Smooth muscle cell (in vitro differentiated cells): ENCODE measurements around the gene ZNF777. TPM values are rescaled to one million over a fixed set of nuclear protein-coding genes. Genes with fewer than 3 reads are reported as not detected.
"Not testable (repeated sequence)": the region's sequence is repeated elsewhere in the genome, so short reads cannot be mapped to it uniquely, and the experiment has no call there.

Experiments
- DNase-seq: peaks from one replicate; lab custom pipeline; 2025; ENCODE audit not compliant: unreplicated experiment; lab: John Stamatoyannopoulos, UW
- H2AFZ ChIP-seq: fragments of 200-600 bp; sonication (generic); 2 replicates; pipeline ENCODE4 v1.6.0; 2016; ENCODE audit warnings: antibody characterized with exemption, low read depth, mild to moderate bottlenecking
- H3F3A ChIP-seq: fragments of 200-600 bp; sonication (generic); 2 replicates; pipeline ENCODE4 v1.6.0; 2017; ENCODE audit warnings: antibody characterized with exemption, low read depth
- H3K27ac ChIP-seq: fragments of 200-600 bp; sonication (generic); 2 replicates; pipeline ENCODE4 v1.5.1; 2016; ENCODE audit warnings: low read depth, mild to moderate bottlenecking
- H3K27me3 ChIP-seq: fragments of 200-600 bp; sonication (generic); 2 replicates; pipeline ENCODE4 v1.6.1; 2016; ENCODE audit warnings: low read depth, mild to moderate bottlenecking
- H3K36me3 ChIP-seq: fragments of 200-600 bp; sonication (generic); 2 replicates; pipeline ENCODE4 v1.5.1; 2016; ENCODE audit warnings: low read depth
- H3K4me1 ChIP-seq: fragments of 200-600 bp; sonication (generic); 2 replicates; pipeline ENCODE4 v1.5.1; 2016; ENCODE audit warnings: low read depth
- H3K4me2 ChIP-seq: fragments of 200-600 bp; sonication (generic); 2 replicates; pipeline ENCODE4 v1.6.0; 2016; ENCODE audit warnings: mild to moderate bottlenecking
- H3K4me3 ChIP-seq: fragments of 200-600 bp; sonication (generic); 2 replicates; pipeline ENCODE4 v1.5.1; 2016; ENCODE audit warnings: mild to moderate bottlenecking
- H3K79me2 ChIP-seq: fragments of 200-600 bp; sonication (generic); 2 replicates; pipeline ENCODE4 v1.6.0; 2016; ENCODE audit warnings: low read depth, mild to moderate bottlenecking
- H3K9ac ChIP-seq: fragments of 200-600 bp; sonication (generic); 2 replicates; pipeline ENCODE4 v1.6.0; 2016; ENCODE audit warnings: low read depth
- H3K9me3 ChIP-seq: fragments of 200-600 bp; sonication (generic); replicated peaks from 2 replicates; pipeline ENCODE4 v1.5.1; 2016; ENCODE audit warnings: low read depth
- H4K20me1 ChIP-seq: fragments of 200-600 bp; sonication (generic); 2 replicates; pipeline ENCODE4 v1.6.0; 2016; ENCODE audit warnings: low read depth
- CTCF ChIP-seq: fragments of 200-600 bp; sonication (generic); IDR thresholded peaks from 2 replicates; pipeline ENCODE4 v1.5.1; 2017; ENCODE audit warnings: borderline replicate concordance, mild to moderate bottlenecking, antibody characterized with exemption; ENCODE audit not compliant: insufficient read depth, poor library complexity, severe bottlenecking
- WGBS: methylation state at CpG from one replicate; pipeline ENCODE4 v1.1.7; 2016; ENCODE audit warnings: low lambda C conversion rate; 5-methylcytosine and 5-hydroxymethylcytosine counted together
- polyA plus RNA-seq: library from polyadenylated mRNA; unstranded; fragments of >200 nt; fragmentation: Nextera tagmentation; extraction: Ambion mirVana; gene quantifications from 2 replicates; pipeline ENCODE4 v1.2.1, GENCODE V29; 2016
- total RNA-seq: library from RNA; depleted of rRNA; stranded (reverse); fragments of >200 nt; gene quantifications from 2 replicates; pipeline ENCODE4 v1.2.3, GENCODE V29; 2014

Gene ZNF777
- total and polyA plus RNA-seq, 2 experiments from 2014 or later: 7.8 to 14.9 TPM

GRCh38 chr7:149494738-149495368 lies 34.0 kb upstream of the ZNF777 start:
- Histone ChIP-seq H3K27ac (no peak overlapping the region), H4K20me1 (peaks cover 27% of the 10 kb centered on the region), H3K79me2 (peaks cover 23% of the 10 kb centered on the region), H3K9me3 (no peaks in the 10 kb centered on the region), H3F3A (peaks cover 6% of the 10 kb centered on the region), H3K27me3 (peaks cover 7% of the 10 kb centered on the region), H3K9ac (no peak overlapping the region), H2AFZ (no peak overlapping the region), H3K4me2 (no peak overlapping the region), H3K4me3 (no peak overlapping the region), H3K36me3 (no peaks in the 10 kb centered on the region), H3K4me1 (peaks cover 5% of the 10 kb centered on the region)
- no peak for TF ChIP-seq CTCF
- DNase-seq: no peak
- 87% methylated on average over 6 of the region's 6 CpGs for WGBS

GRCh38 chr7:149493975-149494374 lies 33.1 kb upstream of the ZNF777 start:
- H3K36me3 ChIP-seq, H3K4me2 ChIP-seq, H3K9ac ChIP-seq, H3K9me3 ChIP-seq, DNase-seq, H2AFZ ChIP-seq, H3F3A ChIP-seq, H3K4me3 ChIP-seq, H3K27ac ChIP-seq, H3K27me3 ChIP-seq, H3K4me1 ChIP-seq: not testable (repeated sequence)
- peaks cover 23% of the 10 kb centered on the region for H3K79me2 ChIP-seq
- H4K20me1 ChIP-seq: peaks cover 27% of the 10 kb centered on the region
- WGBS: 90% methylated on average over 19 of the region's 20 CpGs

- no peaks in the 10 kb centered on the region for H3K9me3 ChIP-seq
- no peak for TF ChIP-seq CTCF
- H3K79me2 ChIP-seq: peaks cover 23% of the 10 kb centered on the region
- no peak overlapping the region for H3K9ac ChIP-seq
- 99% methylated on average over 9 of the region's 9 CpGs for WGBS
- no peak overlapping the region for H3K4me3 ChIP-seq
- H3K4me2 ChIP-seq: no peak overlapping the region
- H3K36me3 ChIP-seq: no peaks in the 10 kb centered on the region
- H3K4me1 ChIP-seq: peaks cover 5% of the 10 kb centered on the region
- no peak for DNase-seq
- H3K27ac ChIP-seq: no peak overlapping the region
- no peaks in the 10 kb centered on the region for H3K27me3 ChIP-seq
- H2AFZ ChIP-seq: no peak overlapping the region
- H4K20me1 ChIP-seq: peaks cover 32% of the 10 kb centered on the region
- H3F3A ChIP-seq: peaks cover 4% of the 10 kb centered on the region
Measured at GRCh38 chr7:149493366-149493765, 32.5 kb upstream of the ZNF777 start.

GRCh38 chr7:149490083-149490760 lies 29.4 kb upstream of the ZNF777 start:
- TF ChIP-seq CTCF: no peak
- H2AFZ ChIP-seq: no peak overlapping the region
- H3K9ac ChIP-seq: no peak overlapping the region
- peaks cover 22% of the 10 kb centered on the region for H3K36me3 ChIP-seq
- H3K27ac ChIP-seq: no peak overlapping the region
- 96% methylated on average over 15 of the region's 15 CpGs for WGBS
- H3K4me1 ChIP-seq: no peaks in the 10 kb centered on the region
- H3K27me3 ChIP-seq: no peaks in the 10 kb centered on the region
- H3F3A ChIP-seq: no peaks in the 10 kb centered on the region
- DNase-seq: no peak
- no peak overlapping the region for H3K4me3 ChIP-seq
- H3K9me3 ChIP-seq: no peaks in the 10 kb centered on the region
- H3K4me2 ChIP-seq: no peak overlapping the region
- H3K79me2 ChIP-seq: peaks cover 11% of the 10 kb centered on the region
- H4K20me1 ChIP-seq: peaks cover 16% of the 10 kb centered on the region
